Type B pancreatic cell (in vitro differentiated cells): ENCODE results near the gene GPR135. TPM values are rescaled to one million over a fixed set of nuclear protein-coding genes. Genes with fewer than 3 reads are reported as not detected.
"Not testable (repeated sequence)": the region's sequence is repeated elsewhere in the genome, so short reads cannot be mapped to it uniquely, and the experiment has no call there.

ENCODE experiments used
- DNase-seq: peaks from one replicate; pipeline ENCODE4 v3.0.0; 2021; ENCODE audit warnings: mixed read lengths; ENCODE audit not compliant: unreplicated experiment; ENCODE audit errors: extremely low spot score
- H3K27ac Mint-ChIP-seq: 2 replicates; pipeline ENCODE4 v1.8.0; 2021; ENCODE audit warnings: mild to moderate bottlenecking, mixed read lengths
- H3K27me3 Mint-ChIP-seq: 2 replicates; pipeline ENCODE4 v1.8.0; 2021; ENCODE audit warnings: mixed read lengths
- H3K36me3 Mint-ChIP-seq: 2 replicates; pipeline ENCODE4 v1.8.0; 2021; ENCODE audit warnings: mixed read lengths
- H3K4me1 Mint-ChIP-seq: one replicate; pipeline ENCODE4 v1.8.0; 2021; ENCODE audit warnings: mixed read lengths; ENCODE audit not compliant: unreplicated experiment
- H3K4me3 Mint-ChIP-seq: 2 replicates; pipeline ENCODE4 v1.8.0; 2021; ENCODE audit warnings: mild to moderate bottlenecking, mixed read lengths
- H3K9me3 Mint-ChIP-seq: 2 replicates; pipeline ENCODE4 v1.8.0; 2021; ENCODE audit warnings: mixed read lengths
- CTCF ChIP-seq: fragments of 200-600 bp; sonication (generic); conservative IDR thresholded peaks from 2 replicates; pipeline ENCODE4 v1.5.0; 2021; ENCODE audit warnings: antibody characterized with exemption, mild to moderate bottlenecking
- total RNA-seq: library from RNA; stranded (reverse); gene quantifications from 2 replicates; pipeline ENCODE4 v1.2.1, GENCODE V29; 2021; ENCODE audit warnings: low replicate concordance

The GPR135 gene
- total RNA-seq, 1 donor from 2014 or later = 2.7 TPM

DNA sequence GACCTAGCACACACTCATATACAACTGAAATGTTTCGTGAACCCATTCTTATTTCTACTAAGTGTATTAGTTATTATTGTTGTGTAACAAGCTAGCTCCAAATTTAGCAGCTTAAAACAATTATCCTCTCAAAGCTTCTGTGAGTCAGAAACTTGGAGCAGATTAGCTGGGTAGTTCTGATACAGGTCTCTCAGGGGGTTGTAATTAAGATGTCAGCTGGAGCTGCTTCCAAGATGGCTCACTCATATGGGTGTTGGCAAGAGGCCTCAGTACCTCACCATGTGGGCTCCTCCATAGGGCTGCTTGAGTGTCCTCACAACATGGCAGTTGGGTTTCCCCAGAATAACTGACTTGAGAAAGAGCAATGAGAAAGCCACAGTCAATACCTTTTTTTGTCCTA lies 9.8 kb downstream of the GPR135 start:
- peaks cover 7% of the 10 kb centered on the region for H3K9me3 Mint-ChIP-seq
- no peak for TF ChIP-seq CTCF
- H3K36me3 Mint-ChIP-seq = peaks cover 28% of the 10 kb centered on the region
- no peak overlapping the region for H3K4me3 Mint-ChIP-seq
- no peaks in the 10 kb centered on the region for H3K4me1 Mint-ChIP-seq
- no peak overlapping the region for H3K27ac Mint-ChIP-seq
- DNase-seq = no peak
- peaks cover 5% of the 10 kb centered on the region for H3K27me3 Mint-ChIP-seq

DNA sequence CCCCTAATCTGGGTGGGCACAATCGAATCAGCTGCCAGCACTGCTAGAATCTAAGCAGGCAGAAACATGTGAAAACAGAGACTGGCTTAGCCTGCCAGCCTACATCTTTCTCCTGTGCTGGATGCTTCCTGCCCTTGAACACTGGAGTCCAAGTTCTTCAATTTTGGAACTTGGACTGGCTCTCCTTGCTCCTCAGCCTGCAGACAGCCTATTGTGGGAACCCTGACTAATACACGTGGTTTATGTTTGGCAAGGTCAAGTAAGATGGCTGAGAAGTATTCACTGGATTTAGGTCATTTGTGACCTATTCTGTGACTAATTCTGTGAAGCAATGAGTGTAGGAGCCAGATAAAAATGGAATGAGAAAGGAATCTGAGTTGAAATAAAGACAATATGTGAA lies 11.0 kb downstream of the GPR135 start:
- no peaks in the 10 kb centered on the region for H3K27me3 Mint-ChIP-seq
- no peak for DNase-seq
- H3K4me3 Mint-ChIP-seq = no peak overlapping the region
- no peak for TF ChIP-seq CTCF
- no peak overlapping the region for H3K27ac Mint-ChIP-seq
- peaks cover 7% of the 10 kb centered on the region for H3K9me3 Mint-ChIP-seq
- H3K4me1 Mint-ChIP-seq = no peaks in the 10 kb centered on the region
- H3K36me3 Mint-ChIP-seq = peaks cover 24% of the 10 kb centered on the region

GRCh38 chr14:59451849-59452248 lies 13.3 kb downstream of the GPR135 start:
- Mint-ChIP-seq H3K4me1 (no peaks in the 10 kb centered on the region), H3K27me3 (peaks cover 11% of the 10 kb centered on the region), H3K27ac (no peak overlapping the region), H3K4me3 (no peak overlapping the region), H3K36me3 (peaks cover 12% of the 10 kb centered on the region), H3K9me3 (peaks cover 2% of the 10 kb centered on the region)
- TF ChIP-seq CTCF = no peak
- no peak for DNase-seq

- no peak for DNase-seq
- Mint-ChIP-seq H3K4me1 (no peaks in the 10 kb centered on the region), H3K9me3 (no peaks in the 10 kb centered on the region), H3K4me3 (no peak overlapping the region), H3K36me3 (peaks cover 7% of the 10 kb centered on the region), H3K27me3 (peaks cover 13% of the 10 kb centered on the region), H3K27ac (no peak overlapping the region)
- no peak for TF ChIP-seq CTCF
These were observed 14.5 kb downstream of the GPR135 start for GRCh38 chr14:59450716-59451115.

DNA sequence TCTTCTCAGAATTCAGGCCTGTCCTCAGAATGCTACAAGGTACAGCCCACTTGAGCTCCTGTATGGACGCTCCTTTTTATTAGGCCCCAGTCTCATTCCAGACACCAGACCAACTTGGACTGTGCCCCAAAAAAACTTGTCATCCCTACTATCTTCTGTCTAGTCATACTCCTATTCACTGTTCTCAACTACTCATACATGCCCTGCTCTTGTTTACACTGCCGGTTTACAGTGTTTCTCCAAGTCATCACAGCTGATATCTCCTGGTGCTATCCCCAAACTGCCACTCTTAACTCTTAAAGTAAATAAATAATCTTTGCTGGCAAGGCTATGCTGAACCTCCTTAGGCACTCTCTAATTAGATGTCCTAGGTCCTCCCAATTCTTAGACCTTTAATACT lies 16.5 kb downstream of the GPR135 start:
- not testable (repeated sequence) for H3K36me3 Mint-ChIP-seq, H3K27ac Mint-ChIP-seq, H3K4me1 Mint-ChIP-seq, DNase-seq, H3K4me3 Mint-ChIP-seq, H3K9me3 Mint-ChIP-seq
- H3K27me3 Mint-ChIP-seq = peaks cover 13% of the 10 kb centered on the region

DNA sequence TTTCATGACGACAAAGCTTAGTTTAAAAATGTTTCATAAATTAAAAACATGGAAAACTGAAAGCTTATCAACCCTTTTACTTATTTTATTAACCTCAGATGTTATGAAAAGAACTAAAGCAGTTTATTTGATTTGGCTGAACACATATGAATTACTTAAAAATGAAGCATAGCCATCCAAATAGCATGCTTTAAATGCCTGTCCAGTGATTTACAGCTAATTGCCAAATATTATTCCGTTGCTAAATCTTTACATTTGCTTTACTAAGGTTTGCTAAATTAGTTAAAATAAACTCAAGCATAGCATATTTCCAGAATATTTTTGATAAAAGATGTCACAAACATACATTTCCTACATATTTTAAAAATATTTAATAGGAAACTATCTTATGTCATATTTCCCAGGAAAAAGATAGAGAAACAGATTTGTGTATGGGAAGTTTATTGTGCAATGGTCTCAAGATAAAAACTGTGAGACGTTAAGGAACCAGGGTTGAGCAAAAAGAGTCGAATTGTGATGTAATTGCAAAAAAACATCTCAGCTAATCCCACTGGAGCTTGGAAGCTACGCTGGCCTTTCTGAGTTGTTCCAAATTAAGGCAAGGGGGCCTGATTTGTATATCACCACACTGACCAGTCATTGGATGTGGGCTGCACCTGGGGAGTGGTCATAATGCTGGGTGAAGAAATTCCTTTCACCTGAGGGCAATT lies 25.8 kb downstream of the GPR135 start:
- Mint-ChIP-seq H3K4me3 (no peak overlapping the region), H3K9me3 (no peaks in the 10 kb centered on the region), H3K27ac (no peak overlapping the region), H3K4me1 (peaks cover 5% of the 10 kb centered on the region), H3K36me3 (no peaks in the 10 kb centered on the region), H3K27me3 (peaks cover 2% of the 10 kb centered on the region)
- no peak for DNase-seq
- no peak for TF ChIP-seq CTCF
